Uterus (tissue), 4 donors: ENCODE results near the gene ATXN3L. TPM values are rescaled to one million over a fixed set of nuclear protein-coding genes. Genes with fewer than 3 reads are reported as not detected.

Experiments
- DNase-seq, 2 donors: peaks; one replicate each; pipeline ENCODE4 v3.0.0-alpha.2; 2019 to 2020
- H3K27ac ChIP-seq, 2 donors: fragments of 200-600 bp; sonication (generic); 1 replicate in 1 of 2; 2 replicates in 1 of 2; pipeline ENCODE4 v1.5.1; 2016 to 2018
- H3K27me3 ChIP-seq, 2 donors: fragments of 200-600 bp; sonication (generic); one replicate each; pipeline ENCODE4 v1.5.1; 2018 to 2019; ENCODE audit warnings: control low read depth in 1 of 2
- H3K36me3 ChIP-seq, 2 donors: fragments of 200-600 bp; sonication (generic); one replicate each; pipeline ENCODE4 v1.5.1; 2019; ENCODE audit warnings: control low read depth in 1 of 2
- H3K4me1 ChIP-seq, 2 donors: fragments of 200-600 bp; sonication (generic); one replicate each; pipeline ENCODE4 v1.5.1; 2018 to 2019; ENCODE audit warnings: control low read depth in 1 of 2
- H3K4me3 ChIP-seq, 2 donors: fragments of 200-600 bp; sonication (generic); 1 replicate in 1 of 2; 2 replicates in 1 of 2; pipeline ENCODE4 v1.5.1; 2018 to 2019; ENCODE audit warnings: mild to moderate bottlenecking in 1 of 2
- H3K9me3 ChIP-seq, 2 donors: fragments of 200-600 bp; sonication (generic); one replicate each; pipeline ENCODE4 v1.5.1; 2019; ENCODE audit warnings: control low read depth in 1 of 2
- POLR2A ChIP-seq, 2 donors: fragments of 450-650 bp; IDR thresholded peaks; one replicate each; pipeline ENCODE4 v1.6.1; 2016; ENCODE audit warnings: antibody characterized with exemption in 2 of 2, mild to moderate bottlenecking in 1 of 2, moderate library complexity in 1 of 2
- intact Hi-C: fragments of 100-400 bp; cut with DNase I; formaldehyde crosslinking; loops from one replicate; pipeline ENCODE4 v1.15.1; 2023; ENCODE audit warnings: low total_unique reads
- total RNA-seq, 4 donors: library from RNA; depleted of rRNA in 3 of 4; stranded (reverse); fragments of >200 nt in 3 of 4; gene quantifications; one replicate each; pipeline versions ENCODE4 v1.1.0 to v1.2.4, GENCODE V29; 2014 to 2023
- TF ChIP-seq, protein P1 (sequence below), 4 experiments: fragments of 200-600 bp in 2 of 4; fragments of 450-650 bp in 2 of 4; sonication (generic) in 2 of 4; IDR thresholded peaks; one replicate each; pipeline ENCODE4 v1.5.1; 2016 to 2019; ENCODE audit warnings: antibody characterized with exemption in 4 of 4, mild to moderate bottlenecking in 2 of 4, moderate library complexity in 1 of 4
- donor health status: DM: yes; HTN: yes; CAD: no.

Gene ATXN3L
- total RNA-seq, 4 donors from 2014 or later, result not detected

DNA sequence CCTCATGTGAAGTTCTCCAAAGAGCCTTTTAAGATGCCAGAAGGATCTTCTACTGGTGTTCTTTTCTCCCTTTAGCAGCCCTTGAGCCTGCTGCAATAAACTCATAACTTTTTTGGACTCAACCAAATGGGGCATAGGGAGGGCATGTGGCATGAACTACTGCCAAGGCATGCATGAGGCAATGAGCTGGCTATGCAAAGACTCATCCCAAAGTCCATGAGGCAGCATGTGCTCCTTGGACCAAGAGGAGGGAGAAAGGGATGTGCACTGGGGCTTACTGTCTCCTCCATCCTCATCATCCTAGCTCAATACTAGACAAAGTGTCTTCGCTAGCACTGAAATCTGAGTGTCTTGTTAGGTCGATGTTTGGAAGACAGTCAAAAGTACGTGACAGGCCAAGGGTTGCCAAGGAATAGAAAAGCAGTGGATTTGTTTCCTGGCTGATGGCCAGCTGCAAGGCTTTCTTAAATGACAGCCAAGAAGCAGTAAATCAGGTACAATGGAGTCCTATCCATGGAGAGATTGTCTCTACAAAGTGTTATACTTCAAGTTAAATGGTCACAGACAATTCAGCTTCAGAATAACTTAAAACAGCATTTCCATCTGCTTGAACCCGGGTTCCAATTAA, 44.5 kb upstream of the ATXN3L start:
- no peaks in the 10 kb centered on the region for H3K9me3 ChIP-seq
- H3K27ac ChIP-seq, result no peak overlapping the region
- H3K36me3 ChIP-seq, result no peaks in the 10 kb centered on the region
- no peaks in the 10 kb centered on the region for H3K27me3 ChIP-seq
- no peaks in the 10 kb centered on the region for H3K4me1 ChIP-seq
- no peak for DNase-seq
- TF ChIP-seq, protein P1, sequence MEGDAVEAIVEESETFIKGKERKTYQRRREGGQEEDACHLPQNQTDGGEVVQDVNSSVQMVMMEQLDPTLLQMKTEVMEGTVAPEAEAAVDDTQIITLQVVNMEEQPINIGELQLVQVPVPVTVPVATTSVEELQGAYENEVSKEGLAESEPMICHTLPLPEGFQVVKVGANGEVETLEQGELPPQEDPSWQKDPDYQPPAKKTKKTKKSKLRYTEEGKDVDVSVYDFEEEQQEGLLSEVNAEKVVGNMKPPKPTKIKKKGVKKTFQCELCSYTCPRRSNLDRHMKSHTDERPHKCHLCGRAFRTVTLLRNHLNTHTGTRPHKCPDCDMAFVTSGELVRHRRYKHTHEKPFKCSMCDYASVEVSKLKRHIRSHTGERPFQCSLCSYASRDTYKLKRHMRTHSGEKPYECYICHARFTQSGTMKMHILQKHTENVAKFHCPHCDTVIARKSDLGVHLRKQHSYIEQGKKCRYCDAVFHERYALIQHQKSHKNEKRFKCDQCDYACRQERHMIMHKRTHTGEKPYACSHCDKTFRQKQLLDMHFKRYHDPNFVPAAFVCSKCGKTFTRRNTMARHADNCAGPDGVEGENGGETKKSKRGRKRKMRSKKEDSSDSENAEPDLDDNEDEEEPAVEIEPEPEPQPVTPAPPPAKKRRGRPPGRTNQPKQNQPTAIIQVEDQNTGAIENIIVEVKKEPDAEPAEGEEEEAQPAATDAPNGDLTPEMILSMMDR (IDR thresholded peaks at IDR 0.05), result no peak
- TF ChIP-seq POLR2A (IDR thresholded peaks at IDR 0.05), result no peak
- H3K4me3 ChIP-seq, result no peak overlapping the region
- intact Hi-C loops, result no loop called here

DNA sequence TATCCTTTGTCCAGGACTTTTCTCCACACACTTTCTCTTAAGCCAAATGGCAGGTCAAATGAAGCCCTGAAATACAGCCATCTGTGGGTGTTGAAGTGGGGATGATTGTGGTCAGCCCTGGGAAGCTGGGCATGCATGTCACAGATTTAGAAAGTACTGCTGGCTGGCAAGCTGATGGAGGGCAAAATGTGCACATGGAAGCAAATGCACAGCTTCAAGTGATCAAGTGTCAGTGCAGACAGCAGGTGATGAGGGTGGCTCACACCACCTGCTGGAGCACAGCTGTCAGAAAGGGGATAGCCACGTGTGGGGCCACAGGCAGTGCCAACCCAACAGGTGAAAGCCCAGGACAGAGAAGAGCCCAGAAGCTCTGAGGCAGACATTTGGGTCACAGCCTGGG, 40.3 kb upstream of the ATXN3L start:
- H3K4me1 ChIP-seq, result no peaks in the 10 kb centered on the region
- no peaks in the 10 kb centered on the region for H3K9me3 ChIP-seq
- no peak overlapping the region for H3K27ac ChIP-seq
- intact Hi-C loops, result no loop called here
- no peaks in the 10 kb centered on the region for H3K27me3 ChIP-seq
- H3K36me3 ChIP-seq, result no peaks in the 10 kb centered on the region
- H3K4me3 ChIP-seq, result no peak overlapping the region
- DNase-seq, result no peak
- TF ChIP-seq POLR2A (IDR thresholded peaks at IDR 0.05), result no peak

DNA sequence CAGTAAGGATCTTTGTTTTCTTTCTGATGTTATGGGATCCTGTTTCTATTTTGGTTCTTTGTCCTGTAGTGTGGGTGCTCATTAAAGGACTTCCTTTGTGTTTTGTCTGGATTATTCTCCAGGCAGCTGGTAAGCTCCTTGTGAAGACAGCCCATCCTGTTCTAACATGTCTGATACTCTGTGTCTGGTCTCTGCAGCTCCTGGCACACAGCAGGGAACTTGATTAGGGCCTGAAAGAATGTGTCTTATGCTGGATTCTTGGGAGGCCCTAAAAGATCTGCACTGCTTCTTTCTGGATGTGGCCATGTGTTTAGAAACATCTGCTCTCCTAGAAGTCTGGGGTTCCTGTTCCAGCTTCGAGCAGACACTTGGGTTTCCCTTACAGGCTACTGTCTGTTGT, 38.1 kb upstream of the ATXN3L start:
- TF ChIP-seq POLR2A (IDR thresholded peaks at IDR 0.05), result no peak
- TF ChIP-seq, protein P1 (IDR thresholded peaks at IDR 0.05), result no peak
- Histone ChIP-seq H3K36me3 (no peaks in the 10 kb centered on the region), H3K27me3 (no peaks in the 10 kb centered on the region), H3K4me3 (no peak overlapping the region), H3K9me3 (no peaks in the 10 kb centered on the region), H3K4me1 (no peaks in the 10 kb centered on the region), H3K27ac (no peak overlapping the region)
- intact Hi-C loops, result no loop called here
- no peak for DNase-seq

- Histone ChIP-seq H3K36me3 (no peaks in the 10 kb centered on the region), H3K4me1 (no peaks in the 10 kb centered on the region), H3K27me3 (no peaks in the 10 kb centered on the region), H3K27ac (no peak overlapping the region), H3K9me3 (no peaks in the 10 kb centered on the region), H3K4me3 (no peak overlapping the region)
- intact Hi-C loops, result no loop called here
- DNase-seq, result no peak
- TF ChIP-seq, protein P1 (IDR thresholded peaks at IDR 0.05), result no peak
- TF ChIP-seq POLR2A (IDR thresholded peaks at IDR 0.05), result no peak
Observed at GRCh38 chrX:13346646-13347045, 26.8 kb upstream of the ATXN3L start.

DNA sequence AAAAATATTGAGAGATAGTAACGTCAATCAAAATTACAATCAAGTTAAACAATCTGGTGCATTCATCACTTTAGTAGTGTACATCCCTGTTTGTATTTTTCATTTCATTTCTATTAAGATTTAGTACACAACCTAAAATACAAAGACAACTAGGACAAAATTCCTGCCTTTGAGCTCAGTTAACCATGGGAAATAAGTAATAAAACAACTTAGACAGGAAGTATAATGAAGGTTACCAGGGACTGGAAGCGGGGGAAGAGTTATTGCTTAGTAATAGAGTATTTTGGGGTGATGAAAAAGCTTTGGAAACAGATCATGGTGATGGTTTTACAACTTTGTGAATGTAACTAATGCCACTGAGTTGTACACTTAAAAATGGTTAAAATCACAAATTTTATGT, 25.6 kb upstream of the ATXN3L start:
- Histone ChIP-seq H3K36me3 (no peaks in the 10 kb centered on the region), H3K27ac (no peak overlapping the region), H3K4me1 (no peaks in the 10 kb centered on the region), H3K4me3 (no peak overlapping the region), H3K27me3 (no peaks in the 10 kb centered on the region), H3K9me3 (no peaks in the 10 kb centered on the region)
- intact Hi-C loops, result no loop called here
- TF ChIP-seq, protein P1 (IDR thresholded peaks at IDR 0.05), result no peak
- no peak for TF ChIP-seq POLR2A (IDR thresholded peaks at IDR 0.05)
- no peak for DNase-seq

DNA sequence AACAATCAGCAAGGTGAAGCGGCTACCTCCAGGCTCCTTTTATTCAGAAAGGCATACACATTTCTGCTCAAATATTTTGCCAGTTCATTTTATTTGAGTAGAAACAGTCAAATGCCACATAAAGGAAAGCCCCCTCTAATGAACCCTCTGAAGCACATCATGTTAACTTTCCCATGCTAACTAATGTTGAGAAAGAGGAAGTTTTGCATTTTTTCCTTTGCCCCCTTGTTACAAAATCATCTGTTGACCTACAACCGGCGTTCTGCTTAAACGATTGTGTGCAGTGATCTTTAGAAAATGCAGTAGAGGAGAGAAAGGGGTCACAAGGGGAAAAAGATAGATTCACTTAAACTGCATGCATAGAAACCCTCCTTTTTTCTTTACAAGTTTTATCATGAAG, 25.2 kb upstream of the ATXN3L start:
- H3K36me3 ChIP-seq, result no peaks in the 10 kb centered on the region
- TF ChIP-seq, protein P1 (IDR thresholded peaks at IDR 0.05), result no peak
- TF ChIP-seq POLR2A (IDR thresholded peaks at IDR 0.05), result no peak
- H3K27ac ChIP-seq, result no peak overlapping the region
- no peaks in the 10 kb centered on the region for H3K4me1 ChIP-seq
- DNase-seq, result no peak
- no peaks in the 10 kb centered on the region for H3K27me3 ChIP-seq
- H3K9me3 ChIP-seq, result no peaks in the 10 kb centered on the region
- no peak overlapping the region for H3K4me3 ChIP-seq
- intact Hi-C loops, result no loop called here
